T-cell (primary cell): ENCODE data around the gene SWSAP1. TPM values are rescaled to one million over a fixed set of nuclear protein-coding genes. Genes with fewer than 3 reads are reported as not detected.
A peak's percentile ranks its signal among the peaks of the same experiment; 100 is the strongest.

ENCODE experiments used
- ATAC-seq, 4 experiments: fragments of 200-7000 bp in 3 of 4; fragments of 150-1000 bp in 1 of 4; cut with Tn5 transposase; replicated peaks in 1 of 4; 1 replicate in 3 of 4; 2 replicates in 1 of 4; pipeline ENCODE4 v1.10.0; 2021; ENCODE audit warnings: moderate library complexity in 3 of 4, mild to moderate bottlenecking in 2 of 4, moderate number of reproducible peaks in 1 of 4
- CTCF ChIA-PET, 2 donors: fragments of 300-600 bp; sonication (Branson Sonifier 250); formaldehyde crosslinking; loops; one replicate each; lab custom pipeline; 2022; ENCODE audit warnings: antibody characterized with exemption in 2 of 2; lab: Charles Lee
- POLR2A ChIA-PET, 2 donors: fragments of 300-600 bp; sonication (Branson Sonifier 250); formaldehyde crosslinking; loops; one replicate each; lab custom pipeline; 2022; ENCODE audit warnings: antibody characterized with exemption in 2 of 2; lab: Charles Lee
- DNase-seq, 35 experiments: peaks; one replicate each; pipeline versions ENCODE4 v3.0.0 to v3.0.0-alpha.2; 2013 to 2023
- H3K27ac ChIP-seq: one replicate; pipeline ENCODE4 v1.5.1; 2013; ENCODE audit warnings: low read length
- H3K27me3 ChIP-seq, 2 experiments: replicated peaks in 1 of 2; 1 replicate in 1 of 2; 2 replicates in 1 of 2; pipeline versions ENCODE4 v1.6.1 to v1.7.0; 2013; ENCODE audit warnings: low read length in 1 of 2, mixed read lengths in 1 of 2; ENCODE audit not compliant: control insufficient read depth in 2 of 2, insufficient read depth in 2 of 2; ENCODE audit errors: extremely low read depth in 1 of 2
- H3K36me3 ChIP-seq, 2 donors: 1 replicate in 1 of 2; 2 replicates in 1 of 2; pipeline versions ENCODE4 v1.6.1 to v1.7.0; 2013; ENCODE audit warnings: low read length in 1 of 2; ENCODE audit not compliant: control insufficient read depth in 2 of 2, insufficient read depth in 1 of 2; ENCODE audit errors: extremely low read depth in 1 of 2
- H3K4me1 ChIP-seq, 2 experiments: 1 replicate in 1 of 2; 2 replicates in 1 of 2; pipeline versions ENCODE4 v1.6.1 to v1.7.0; 2013; ENCODE audit warnings: low read length in 2 of 2, mixed read lengths in 1 of 2; ENCODE audit not compliant: insufficient read depth in 2 of 2, control insufficient read depth in 1 of 2; ENCODE audit errors: extremely low read depth in 1 of 2
- H3K4me3 ChIP-seq, 2 donors: 1 replicate in 1 of 2; 2 replicates in 1 of 2; pipeline versions ENCODE4 v1.5.1 to v1.7.0; 2013; ENCODE audit warnings: mild to moderate bottlenecking in 2 of 2, low read length in 1 of 2, moderate library complexity in 1 of 2; ENCODE audit not compliant: control insufficient read depth in 1 of 2; ENCODE audit errors: extremely low read depth in 1 of 2
- H3K9me3 ChIP-seq: 2 replicates; pipeline ENCODE4 v1.7.0; 2013
- H3K27ac Mint-ChIP-seq, 2 donors: one replicate each; pipeline ENCODE4 v1.8.0; 2020 to 2021; ENCODE audit warnings: mild to moderate bottlenecking in 2 of 2, mixed read lengths in 2 of 2
- H3K27me3 Mint-ChIP-seq, 2 donors: one replicate each; pipeline ENCODE4 v1.8.0; 2021 to 2022; ENCODE audit warnings: mixed read lengths in 2 of 2
- H3K36me3 Mint-ChIP-seq: one replicate; pipeline ENCODE4 v1.8.0; 2021; ENCODE audit warnings: mixed read lengths
- H3K4me1 Mint-ChIP-seq, 3 donors: one replicate each; pipeline ENCODE4 v1.8.0; 2020 to 2022; ENCODE audit warnings: mixed read lengths in 3 of 3, mild to moderate bottlenecking in 1 of 3
- H3K4me3 Mint-ChIP-seq, 3 donors: one replicate each; pipeline ENCODE4 v1.8.0; 2020 to 2022; ENCODE audit warnings: mild to moderate bottlenecking in 3 of 3, mixed read lengths in 3 of 3, moderate library complexity in 3 of 3
- H3K9me3 Mint-ChIP-seq, 3 donors: one replicate each; pipeline ENCODE4 v1.8.0; 2020 to 2022; ENCODE audit warnings: mixed read lengths in 3 of 3
- WGBS: methylation state at CpG from one replicate; pipeline ENCODE4 v1.1.5; 2013; ENCODE audit warnings: missing lambda C conversion rate; ENCODE audit not compliant: insufficient coverage; 5-methylcytosine and 5-hydroxymethylcytosine counted together
- total RNA-seq, 35 experiments: library from RNA in 6 of 35; stranded (reverse) in 6 of 35; fragments of 120-200 nt in 1 of 35; gene quantifications; one replicate each; pipeline versions ENCODE4 v1.2.1 to v1.2.4 and lab custom pipeline; 2013 to 2026

SWSAP1 gene
- total RNA-seq, 5 donors from 2014 or later (not counting 1 experiment from before 2014, with no cell fraction given), result 1.6 to 5.5 (median 4.3) TPM

GRCh38 chr19:11384778-11385129 lies 10.3 kb downstream of the SWSAP1 start:
- Histone ChIP-seq H3K4me1 (peaks cover 3 to 55% of the 10 kb centered on the region in 2 experiments), H3K36me3 (no peaks in the 10 kb centered on the region), H3K27me3 (peaks cover 0 to 43% of the 10 kb centered on the region in 2 experiments), H3K27ac (no peak overlapping the region), H3K4me3 (no peak overlapping the region), H3K9me3 (no peaks in the 10 kb centered on the region)
- H3K4me1 Mint-ChIP-seq, result peaks cover 35 to 41% (median 38%) of the 10 kb centered on the region in 3 donors
- ATAC-seq, result no peak
- ChIA-PET POLR2A (no interaction called here), CTCF (interaction anchor here (0.6 to 0.7 kb wide), 3 partner anchors 10 to 321 kb away, joined by 3 to 8 read pairs (median 3); partner anchors contain the start of gene SWSAP1 (in 1 of the 2))
- no peaks in the 10 kb centered on the region for H3K9me3 Mint-ChIP-seq
- no CpG with 5 or more reads among the region's 5 CpGs for WGBS
- H3K36me3 Mint-ChIP-seq, result no peaks in the 10 kb centered on the region
- no peak overlapping the region for H3K27ac Mint-ChIP-seq
- peak overlapping the region in 1 of 3 donors; percentile 16 for H3K4me3 Mint-ChIP-seq
- no peak for DNase-seq
- H3K27me3 Mint-ChIP-seq, result peaks cover 0 to 17% of the 10 kb centered on the region in 2 donors

GRCh38 chr19:11387162-11388034 lies 12.9 kb downstream of the SWSAP1 start:
- no peaks in the 10 kb centered on the region for H3K9me3 ChIP-seq
- DNase-seq (no peak), ATAC-seq (peak in 3 of 4 experiments; percentile 31 to 67 (median 35))
- Mint-ChIP-seq H3K4me3 (no peak overlapping the region), H3K36me3 (no peaks in the 10 kb centered on the region), H3K4me1 (peaks cover 13 to 20% (median 17%) of the 10 kb centered on the region in 3 donors), H3K27ac (no peak overlapping the region), H3K9me3 (peaks cover 0 to 4% (median 0%) of the 10 kb centered on the region in 3 donors), H3K27me3 (peaks cover 0 to 9% of the 10 kb centered on the region in 2 donors)
- WGBS, result 49% methylated on average over 8 of the region's 19 CpGs
- no peak overlapping the region for H3K27ac ChIP-seq
- ChIA-PET POLR2A (no interaction called here), CTCF (no interaction called here)
- peaks cover 0 to 32% of the 10 kb centered on the region in 2 experiments for H3K27me3 ChIP-seq
- no peak overlapping the region for H3K4me3 ChIP-seq
- H3K36me3 ChIP-seq, result no peaks in the 10 kb centered on the region
- H3K4me1 ChIP-seq, result peaks cover 0 to 31% of the 10 kb centered on the region in 2 experiments

GRCh38 chr19:11390359-11390758 lies 15.9 kb downstream of the SWSAP1 start:
- no peaks in the 10 kb centered on the region for H3K9me3 ChIP-seq
- Mint-ChIP-seq H3K36me3 (no peaks in the 10 kb centered on the region), H3K27ac (no peak overlapping the region), H3K4me3 (no peak overlapping the region), H3K27me3 (peaks cover 4 to 8% of the 10 kb centered on the region in 2 donors), H3K4me1 (peaks cover 7 to 10% (median 8%) of the 10 kb centered on the region in 3 donors), H3K9me3 (peaks cover 0 to 4% (median 0%) of the 10 kb centered on the region in 3 donors)
- no peak overlapping the region for H3K4me3 ChIP-seq
- H3K27me3 ChIP-seq, result peaks cover 0 to 12% of the 10 kb centered on the region in 2 experiments
- peaks cover 0 to 11% of the 10 kb centered on the region in 2 experiments for H3K4me1 ChIP-seq
- H3K36me3 ChIP-seq, result no peaks in the 10 kb centered on the region
- no peak overlapping the region for H3K27ac ChIP-seq
- no peak for DNase-seq
- no CpG with 5 or more reads among the region's 2 CpGs for WGBS
- ChIA-PET POLR2A (interaction anchor here in 1 of 2 donors (0.6 kb wide), 2 partner anchors 62 to 1131 kb away, joined by 8 to 9 read pairs; no protein-coding TSS in a partner anchor), CTCF (interaction anchor here in 1 of 2 donors (0.6 kb wide), 1 partner anchor 99 kb away, joined by 3 read pairs; no protein-coding TSS in a partner anchor)
- no peak for ATAC-seq

GRCh38 chr19:11390933-11391680 lies 16.6 kb downstream of the SWSAP1 start:
- ChIA-PET POLR2A (interaction anchor here (0.6 kb wide), 2 partner anchors 15 to 1132 kb away, joined by 3 to 9 read pairs; no protein-coding TSS in a partner anchor), CTCF (interaction anchor here in 1 of 2 donors (0.7 kb wide), 1 partner anchor 10 kb away, joined by 3 read pairs; no protein-coding TSS in a partner anchor)
- Mint-ChIP-seq H3K9me3 (peaks cover 0 to 4% (median 0%) of the 10 kb centered on the region in 3 donors), H3K27me3 (peaks cover 4 to 10% of the 10 kb centered on the region in 2 donors), H3K36me3 (no peaks in the 10 kb centered on the region), H3K4me3 (no peak overlapping the region), H3K27ac (no peak overlapping the region), H3K4me1 (peaks cover 7 to 10% (median 8%) of the 10 kb centered on the region in 3 donors)
- Histone ChIP-seq H3K4me3 (no peak overlapping the region), H3K4me1 (peaks cover 0 to 11% of the 10 kb centered on the region in 2 experiments), H3K27me3 (peaks cover 0 to 12% of the 10 kb centered on the region in 2 experiments), H3K27ac (no peak overlapping the region), H3K9me3 (no peaks in the 10 kb centered on the region), H3K36me3 (no peaks in the 10 kb centered on the region)
- DNase-seq, result no peak
- ATAC-seq, result no peak
- 80% methylated on average over 2 of the region's 4 CpGs for WGBS

- H3K4me3 Mint-ChIP-seq, result no peak overlapping the region
These were observed 22.7 kb downstream of the SWSAP1 start for GRCh38 chr19:11397089-11397610.

GRCh38 chr19:11399667-11400066 lies 25.2 kb downstream of the SWSAP1 start:
- Histone ChIP-seq H3K4me3 (no peak overlapping the region), H3K27me3 (peaks cover 0 to 14% of the 10 kb centered on the region in 2 experiments), H3K4me1 (no peaks in the 10 kb centered on the region), H3K9me3 (no peaks in the 10 kb centered on the region), H3K36me3 (no peaks in the 10 kb centered on the region), H3K27ac (no peak overlapping the region)
- Mint-ChIP-seq H3K36me3 (no peaks in the 10 kb centered on the region), H3K4me3 (no peak overlapping the region), H3K4me1 (no peaks in the 10 kb centered on the region), H3K27ac (no peak overlapping the region), H3K27me3 (peaks cover 6% of the 10 kb centered on the region in 2 donors), H3K9me3 (no peaks in the 10 kb centered on the region)
- WGBS, result 83% methylated on average over 1 of the region's 9 CpGs
- DNase-seq (no peak), ATAC-seq (no peak)
- ChIA-PET CTCF (no interaction called here), POLR2A (no interaction called here)

More at GRCh38 chr19:11397089-11397610, 22.7 kb downstream of the SWSAP1 start:
- Mint-ChIP-seq H3K36me3 (no peaks in the 10 kb centered on the region), H3K27me3 (peaks cover 6 to 10% of the 10 kb centered on the region in 2 donors), H3K9me3 (no peaks in the 10 kb centered on the region), H3K4me1 (peaks cover 0 to 4% (median 0%) of the 10 kb centered on the region in 3 donors), H3K27ac (no peak overlapping the region)
- no peaks in the 10 kb centered on the region for H3K36me3 ChIP-seq
- ChIA-PET CTCF (no interaction called here), POLR2A (no interaction called here)
- H3K27ac ChIP-seq, result no peak overlapping the region
- 89% methylated on average over 20 of the region's 22 CpGs for WGBS
- ATAC-seq, result no peak
- DNase-seq, result no peak
- H3K27me3 ChIP-seq, result peaks cover 0 to 15% of the 10 kb centered on the region in 2 experiments
- no peaks in the 10 kb centered on the region for H3K4me1 ChIP-seq
- H3K9me3 ChIP-seq, result no peaks in the 10 kb centered on the region
- H3K4me3 ChIP-seq, result no peak overlapping the region
